Measurements from ENCODE around the gene KCNN2.
"Not testable (repeated sequence)": the region's sequence is repeated elsewhere in the genome, so short reads cannot be mapped to it uniquely, and the experiment has no call there.

The KCNN2 gene

GRCh38 chr5:114427204-114427603 lies 65.3 kb downstream of the KCNN2 start:
- DNase-seq, result no peak

- no peak for DNase-seq
These were observed 68.7 kb downstream of the KCNN2 start for GRCh38 chr5:114430532-114430931.

- DNase-seq, result not testable (repeated sequence)
These were observed 70.8 kb downstream of the KCNN2 start for GRCh38 chr5:114432684-114433083.

GRCh38 chr5:114434396-114435219 lies 72.7 kb downstream of the KCNN2 start:
- no peak for DNase-seq

- DNase-seq, result no peak
These were observed 73.3 kb downstream of the KCNN2 start for GRCh38 chr5:114435220-114435481.

- DNase-seq, result no peak
These were observed 74.0 kb downstream of the KCNN2 start for GRCh38 chr5:114435885-114436299.

- no peak for DNase-seq
These were observed 76.1 kb downstream of the KCNN2 start for GRCh38 chr5:114437936-114438335.

DNA sequence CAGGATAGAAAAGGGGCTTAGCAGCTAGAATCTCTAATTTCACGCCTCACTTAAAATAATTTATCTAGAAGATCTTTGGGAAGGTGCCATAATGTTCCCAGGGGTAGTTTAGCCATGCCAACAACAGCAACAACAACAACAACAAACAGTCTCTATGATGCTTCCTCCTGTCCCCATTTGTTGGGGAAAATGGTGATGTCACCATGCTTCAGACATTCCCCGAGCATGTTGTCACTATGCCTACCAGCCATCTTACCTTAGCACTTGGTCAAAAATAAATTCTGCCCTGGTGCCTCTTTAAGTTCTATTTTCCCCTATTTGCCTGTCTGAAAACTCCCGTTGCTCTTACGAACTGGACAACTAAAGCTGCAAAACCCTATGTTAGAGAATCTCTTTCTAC lies 76.6 kb downstream of the KCNN2 start:
- no peak for DNase-seq

GRCh38 chr5:114447084-114447773 lies 85.4 kb downstream of the KCNN2 start:
- no peak for DNase-seq

GRCh38 chr5:114448481-114448880 lies 86.6 kb downstream of the KCNN2 start:
- DNase-seq, result no peak

GRCh38 chr5:114449860-114450421 lies 88.1 kb downstream of the KCNN2 start:
- no peak for DNase-seq

- DNase-seq, result no peak
These were observed 88.6 kb downstream of the KCNN2 start for GRCh38 chr5:114450437-114450836.

DNA sequence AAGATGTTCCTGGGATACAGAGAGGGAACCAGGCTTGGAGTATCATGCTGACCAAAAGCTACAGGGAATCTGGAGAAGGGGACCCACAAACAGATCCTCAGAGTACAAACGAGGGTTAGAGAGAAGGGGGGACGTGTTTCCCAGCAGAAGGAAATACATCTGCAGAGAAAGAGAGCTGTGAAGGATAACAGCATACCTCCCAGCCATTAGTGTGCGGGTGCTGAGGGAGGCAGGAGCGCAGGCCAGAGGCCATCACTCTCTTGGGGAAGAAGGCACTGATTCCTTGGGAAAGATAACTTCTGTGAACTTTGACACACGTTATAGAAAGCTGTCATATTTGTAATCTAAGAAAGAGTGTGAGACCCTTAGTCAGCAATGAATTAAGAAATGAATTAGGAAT lies 96.9 kb downstream of the KCNN2 start:
- no peak for DNase-seq

- DNase-seq, result no peak
These were observed 105.3 kb downstream of the KCNN2 start for GRCh38 chr5:114467171-114467570.

DNA sequence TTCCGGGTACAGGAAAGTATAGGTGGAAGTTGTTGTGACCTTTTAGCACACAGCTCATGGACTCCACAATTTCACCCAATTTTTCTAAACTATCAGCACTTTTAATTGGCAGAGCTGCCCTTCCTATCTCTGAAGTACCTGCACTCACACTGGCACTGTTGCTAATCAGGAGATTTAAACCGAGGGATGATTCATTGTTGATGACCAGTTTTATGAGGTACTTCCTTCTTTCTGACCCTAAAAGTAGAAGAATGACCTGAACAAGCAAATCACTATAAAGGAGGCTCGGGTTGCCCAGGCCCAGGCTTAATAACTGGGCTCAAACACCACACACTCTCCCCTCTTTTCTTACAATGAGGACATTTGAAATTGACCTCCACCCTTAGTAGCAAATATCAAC lies 105.9 kb downstream of the KCNN2 start:
- DNase-seq, result no peak

GRCh38 chr5:114469372-114469771 lies 107.5 kb downstream of the KCNN2 start:
- DNase-seq, result no peak

DNA sequence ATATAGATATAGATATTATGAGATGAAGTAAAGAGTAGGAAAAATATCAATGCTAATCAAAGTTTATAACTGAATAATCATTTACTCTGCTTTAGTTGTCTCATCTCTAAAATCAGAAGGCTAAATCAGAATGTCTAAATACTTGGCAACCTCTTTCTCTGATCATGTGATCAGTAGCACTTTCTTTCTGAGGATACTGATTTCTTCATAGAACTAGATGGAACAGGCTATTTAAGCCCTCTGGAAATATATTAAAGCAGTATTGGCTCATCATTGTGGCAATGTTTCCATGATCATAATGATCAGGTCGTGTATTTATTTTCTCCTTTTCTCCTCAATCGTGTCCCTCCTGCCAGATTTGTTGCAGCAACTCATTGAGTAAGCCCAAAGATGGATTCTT lies 109.7 kb downstream of the KCNN2 start:
- DNase-seq, result no peak

DNA sequence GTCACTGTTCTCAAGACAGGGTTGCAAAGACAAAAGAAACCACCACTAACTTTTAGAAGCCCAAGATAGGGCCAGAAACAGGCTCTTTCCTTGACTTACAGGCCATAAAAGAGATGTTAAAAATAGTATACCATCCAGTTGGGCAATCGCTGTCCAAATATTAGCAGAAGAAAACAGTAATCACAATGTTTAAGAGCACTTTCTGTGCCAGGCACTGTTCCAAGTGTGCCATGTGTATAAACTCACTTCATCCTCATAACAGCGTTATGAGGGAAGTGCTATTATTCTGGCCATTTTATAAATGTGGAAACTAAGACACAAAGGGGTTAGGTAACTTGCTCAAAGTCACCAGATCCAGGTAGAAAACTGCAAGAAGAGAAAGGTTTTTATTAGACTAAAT lies 111.7 kb downstream of the KCNN2 start:
- DNase-seq, result no peak

GRCh38 chr5:114477816-114478334 lies 116.0 kb downstream of the KCNN2 start:
- DNase-seq, result no peak

GRCh38 chr5:114500756-114501155 lies 138.9 kb downstream of the KCNN2 start:
- DNase-seq, result no peak

- no peak for DNase-seq
These were observed 142.7 kb downstream of the KCNN2 start for GRCh38 chr5:114504560-114504959.

DNA sequence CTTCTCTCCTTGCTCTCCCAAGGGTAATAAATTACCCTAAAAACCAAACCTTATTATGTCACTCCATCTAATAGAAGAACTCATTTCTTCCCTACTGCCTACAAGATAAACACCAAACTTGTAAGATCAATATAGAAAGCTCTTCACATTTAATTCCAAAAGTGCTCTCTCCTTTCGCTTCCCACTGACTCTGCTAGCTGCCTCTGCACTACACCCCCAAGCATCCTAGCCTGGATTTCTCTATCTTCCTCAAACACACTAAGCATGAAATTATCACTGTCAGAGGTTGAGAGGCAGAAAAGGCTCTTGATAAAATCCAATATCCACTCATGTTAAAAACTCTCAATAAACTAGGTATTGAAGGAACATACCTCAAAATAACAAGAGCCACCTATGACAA lies 162.4 kb downstream of the KCNN2 start:
- DNase-seq, result no peak

GRCh38 chr5:114544561-114544960 lies 182.7 kb downstream of the KCNN2 start:
- no peak for DNase-seq
